ENCODE measurements around the gene TNFRSF1B. TPM values are rescaled to one million over a fixed set of nuclear protein-coding genes. Genes with fewer than 3 reads are reported as not detected.

The TNFRSF1B gene
- total RNA-seq, 1 donor from 2014 or later = 67.0 TPM

GRCh38 chr1:12150456-12151200, 16.2 kb upstream of the TNFRSF1B start:
- no peaks in the 10 kb centered on the region for H3K27me3 ChIP-seq (ENCODE audit: low read depth)
- ATAC-seq = peak; percentile 43 to 62
- peak overlapping the region; percentile 78 for H3K27ac ChIP-seq
- no peaks in the 10 kb centered on the region for H3K36me3 ChIP-seq
- intact Hi-C loops (cut with DNase I) = no loop called here
- H3K4me1 ChIP-seq = peaks cover 75% of the 10 kb centered on the region
- DNase-seq = no peak
- no peak overlapping the region for H3K4me3 ChIP-seq
- TF ChIP-seq CTCF (IDR thresholded peaks at IDR 0.05) = no peak
- no peaks in the 10 kb centered on the region for H3K9me3 ChIP-seq

- Histone ChIP-seq H3K4me1 (peaks cover 71% of the 10 kb centered on the region), H3K36me3 (no peaks in the 10 kb centered on the region), H3K27ac (peak overlapping the region; percentile 78), H3K4me3 (no peak overlapping the region), H3K27me3 (ENCODE audit: low read depth) (no peaks in the 10 kb centered on the region), H3K9me3 (no peaks in the 10 kb centered on the region)
- TF ChIP-seq CTCF (IDR thresholded peaks at IDR 0.05) = no peak
- ATAC-seq (no peak), DNase-seq (no peak)
- intact Hi-C loops (cut with DNase I) = no loop called here
Observed at GRCh38 chr1:12151465-12151864, 15.3 kb upstream of the TNFRSF1B start.

- TF ChIP-seq CTCF (IDR thresholded peaks at IDR 0.05) = no peak
- no peaks in the 10 kb centered on the region for H3K9me3 ChIP-seq
- DNase-seq = no peak
- H3K4me3 ChIP-seq = no peak overlapping the region
- ATAC-seq = peak in 1 of 2 donors; percentile 22
- intact Hi-C loops (cut with DNase I) = no loop called here
- peaks cover 69% of the 10 kb centered on the region for H3K4me1 ChIP-seq
- H3K27ac ChIP-seq = peak overlapping the region; percentile 78
- H3K36me3 ChIP-seq = no peaks in the 10 kb centered on the region
- no peaks in the 10 kb centered on the region for H3K27me3 ChIP-seq (ENCODE audit: low read depth)
Observed at GRCh38 chr1:12152113-12152891, 14.5 kb upstream of the TNFRSF1B start.

- peak overlapping the region; percentile 72 for H3K27ac ChIP-seq
- no peak overlapping the region for H3K4me3 ChIP-seq
- H3K36me3 ChIP-seq = no peaks in the 10 kb centered on the region
- DNase-seq = peak; percentile 80
- intact Hi-C loops (cut with DNase I) = no loop called here
- no peaks in the 10 kb centered on the region for H3K27me3 ChIP-seq (ENCODE audit: low read depth)
- H3K9me3 ChIP-seq = no peaks in the 10 kb centered on the region
- ATAC-seq = peak; percentile 74 to 83
- peaks cover 69% of the 10 kb centered on the region for H3K4me1 ChIP-seq
- TF ChIP-seq CTCF (IDR thresholded peaks at IDR 0.05) = no peak
Observed at GRCh38 chr1:12153181-12153785, 13.5 kb upstream of the TNFRSF1B start.

GRCh38 chr1:12155328-12155727, 11.5 kb upstream of the TNFRSF1B start:
- H3K4me1 ChIP-seq = peaks cover 63% of the 10 kb centered on the region
- intact Hi-C loops (cut with DNase I) = no loop called here

More at GRCh38 chr1:12155328-12155727, 11.5 kb upstream of the TNFRSF1B start:
- DNase-seq = no peak
- no peak for TF ChIP-seq CTCF (IDR thresholded peaks at IDR 0.05)
- Histone ChIP-seq H3K27me3 (ENCODE audit: low read depth) (no peaks in the 10 kb centered on the region), H3K36me3 (no peaks in the 10 kb centered on the region), H3K4me3 (no peak overlapping the region), H3K27ac (no peak overlapping the region), H3K9me3 (no peaks in the 10 kb centered on the region)
- ATAC-seq = no peak

Data from lower lobe of right lung (tissue), 2 donors.